Measurements from ENCODE around the gene ATRX. TPM values are rescaled to one million over a fixed set of nuclear protein-coding genes. Genes with fewer than 3 reads are reported as not detected.

ATRX gene
- total RNA-seq, 1 experiment from 2014 or later: 61.3 TPM

DNA sequence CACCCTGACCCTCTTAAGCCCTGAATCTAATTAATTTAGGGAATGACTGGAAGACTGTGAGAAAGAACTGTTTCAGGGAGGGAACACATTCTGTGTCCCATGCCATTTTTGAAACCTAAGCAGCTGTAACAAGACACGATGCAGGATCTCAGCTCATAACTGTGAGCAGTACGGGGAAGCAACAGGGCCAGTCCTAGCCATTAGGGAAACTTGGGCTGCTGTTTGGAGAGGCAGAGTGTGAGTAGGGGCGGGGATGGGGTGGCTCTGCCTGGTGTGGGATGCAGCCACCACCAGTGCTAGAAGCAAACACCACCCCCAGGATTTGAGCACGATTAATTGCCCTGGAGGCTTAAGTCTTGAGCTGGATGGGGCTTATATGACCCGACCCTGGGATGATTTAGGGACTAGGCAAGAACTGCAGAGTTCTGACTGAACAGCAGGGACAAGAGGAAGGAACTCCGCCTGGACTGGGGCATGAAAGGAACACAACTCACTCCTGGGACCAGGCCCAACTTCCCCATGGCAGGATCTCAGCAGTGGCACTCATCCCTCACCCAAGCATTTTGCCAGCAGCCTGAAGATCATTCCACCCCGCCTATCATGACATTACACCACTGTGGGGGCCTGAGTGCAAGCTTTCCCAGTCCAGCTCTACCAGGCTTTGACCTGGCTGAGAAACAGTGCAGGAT, 43.1 kb downstream of the ATRX start:
- RAD21 ChIA-PET (ENCODE audit: low non-redundant PET in 1 of 2, low total read pairs in 2 of 2, uncharacterized antibody in 2 of 2, unreplicated experiment in 2 of 2): no interaction called here

More for the DNA sequence above, 43.1 kb downstream of the ATRX start:
- H3K4me3 ChIP-seq (replicated peaks in 1 of 2; ENCODE audit: low read depth in 1 of 2, low read length in 2 of 2): no peak overlapping the region
- no peak overlapping the region for H2AFZ ChIP-seq (ENCODE audit: low read depth, low read length, poor library complexity, severe bottlenecking)
- peaks cover 79% of the 10 kb centered on the region for H3K79me2 ChIP-seq (ENCODE audit: insufficient read depth, low read length)
- no peaks in the 10 kb centered on the region for H3K27me3 ChIP-seq (ENCODE audit: insufficient read depth, low read length)
- no peaks in the 10 kb centered on the region for H3K9me2 ChIP-seq (ENCODE audit: insufficient read depth)
- no peaks in the 10 kb centered on the region for H3K4me1 ChIP-seq (ENCODE audit: control insufficient read depth in 1 of 2, insufficient read depth in 2 of 2, low read length in 2 of 2)
- H3K9me3 ChIP-seq (ENCODE audit: control insufficient read depth in 1 of 2, insufficient read depth in 1 of 2, low read depth in 1 of 2, low read length in 2 of 2): no peaks in the 10 kb centered on the region
- CTCF ChIA-PET: no interaction called here
- H3K27ac ChIP-seq (ENCODE audit: low read depth, low read length): no peak overlapping the region
- ATAC-seq: no peak
- TF ChIP-seq ZFX (IDR thresholded peaks at IDR 0.05) (no peak), EZH2phosphoT487 (IDR thresholded peaks at IDR 0.05; ENCODE audit: borderline replicate concordance) (no peak), CBX3 (IDR thresholded peaks at IDR 0.05; ENCODE audit: low read depth) (no peak), REST (IDR thresholded peaks at IDR 0.05; ENCODE audit: low read depth) (no peak), EZH2 (IDR thresholded peaks at IDR 0.05) (no peak), POLR2AphosphoS5 (IDR thresholded peaks at IDR 0.05; ENCODE audit: low read depth, low read length) (no peak), JUND (IDR thresholded peaks at IDR 0.05) (no peak), MAX (IDR thresholded peaks at IDR 0.05) (no peak), SP1 (IDR thresholded peaks at IDR 0.05; ENCODE audit: low read depth) (no peak), RAD21 (IDR thresholded peaks at IDR 0.05; ENCODE audit: low read depth) (no peak), ELF1 (IDR thresholded peaks at IDR 0.05; ENCODE audit: borderline replicate concordance, low read depth) (no peak), SIN3A (IDR thresholded peaks at IDR 0.05; ENCODE audit: low read depth) (no peak), ATF3 (IDR thresholded peaks at IDR 0.05) (no peak)
- BruUV-seq (replicated peaks): no TSS peak
- no peaks in the 10 kb centered on the region for H3K36me3 ChIP-seq (ENCODE audit: control insufficient read depth in 1 of 2, insufficient read depth in 2 of 2, low read length in 2 of 2)
- no peaks in the 10 kb centered on the region for H4K20me1 ChIP-seq (ENCODE audit: insufficient read depth)
- no peak overlapping the region for H3K4me2 ChIP-seq (ENCODE audit: low read length)
- no peak overlapping the region for H3K9ac ChIP-seq (ENCODE audit: low read length)
- intact Hi-C loops (cut with micrococcal nuclease): no loop called here
- POLR2A ChIA-PET: no interaction called here
- no peak for DNase-seq (ENCODE audit: low read depth, low spot score)
